ENCODE measurements around the gene CRISPLD2. TPM values are rescaled to one million over a fixed set of nuclear protein-coding genes. Genes with fewer than 3 reads are reported as not detected.

The CRISPLD2 gene
- total RNA-seq, 1 donor: 40.2 TPM

- H3K4me3 ChIP-seq (ENCODE audit: insufficient read depth, low read length): no peak overlapping the region
- peaks cover 40% of the 10 kb centered on the region for H3K4me1 ChIP-seq (ENCODE audit: insufficient read depth, low read length)
- no peak overlapping the region for H3K4me2 ChIP-seq (ENCODE audit: insufficient read depth, low read length)
- no peaks in the 10 kb centered on the region for H3K36me3 ChIP-seq (ENCODE audit: insufficient read depth, low read length)
- no peak overlapping the region for H2AFZ ChIP-seq (ENCODE audit: low read length)
- no peaks in the 10 kb centered on the region for H3K9me3 ChIP-seq (ENCODE audit: low read depth, low read length)
- DNase-seq (ENCODE audit: insufficient read length, low spot score, missing footprints): peak; percentile 38
- H3K27me3 ChIP-seq (ENCODE audit: insufficient read depth, low read length): no peaks in the 10 kb centered on the region
- TF ChIP-seq CTCF (IDR thresholded peaks at IDR 0.05; ENCODE audit: extremely low read depth, low read depth, low read length): no peak
- peak overlapping the region; percentile 69 for H3K27ac ChIP-seq (ENCODE audit: low read depth, low read length)
- H3K79me2 ChIP-seq (ENCODE audit: insufficient read depth, low read length): no peaks in the 10 kb centered on the region
- no peaks in the 10 kb centered on the region for H4K20me1 ChIP-seq (ENCODE audit: insufficient read depth, low read length)
Measured at GRCh38 chr16:84826558-84826941, 6.8 kb downstream of the CRISPLD2 start.

GRCh38 chr16:84827131-84827574 is 7.4 kb downstream of the CRISPLD2 start:
- H3K4me1 ChIP-seq (ENCODE audit: insufficient read depth, low read length): peaks cover 44% of the 10 kb centered on the region
- no peak overlapping the region for H3K4me2 ChIP-seq (ENCODE audit: insufficient read depth, low read length)
- peak; percentile 5 for DNase-seq (ENCODE audit: insufficient read length, low spot score, missing footprints)

DNA sequence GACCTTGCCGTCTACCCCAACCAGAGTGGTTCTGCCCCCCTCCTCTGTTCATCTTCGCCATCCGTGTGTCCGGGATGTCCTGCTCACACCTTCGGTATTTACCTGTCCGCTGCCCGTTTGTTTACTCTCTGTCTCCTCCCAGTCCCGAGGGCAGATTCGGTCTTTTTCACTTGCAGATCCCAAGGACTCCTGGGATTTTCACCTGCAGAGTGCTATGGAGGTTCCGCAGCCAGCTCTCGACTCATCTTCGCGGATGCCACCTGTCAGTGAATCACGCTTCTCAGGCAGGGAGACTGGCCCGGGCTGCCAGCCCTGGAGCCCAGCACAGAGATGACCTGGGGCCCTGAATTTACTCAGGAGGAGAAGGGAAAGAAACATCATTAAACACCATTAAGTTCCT is 8.1 kb downstream of the CRISPLD2 start:
- peak; percentile 48 for DNase-seq (ENCODE audit: insufficient read length, low spot score, missing footprints)
- Histone ChIP-seq H2AFZ (ENCODE audit: low read length) (no peak overlapping the region), H3K4me1 (ENCODE audit: insufficient read depth, low read length) (peaks cover 47% of the 10 kb centered on the region), H3K4me2 (ENCODE audit: insufficient read depth, low read length) (no peak overlapping the region), H3K36me3 (ENCODE audit: insufficient read depth, low read length) (no peaks in the 10 kb centered on the region), H3K9me3 (ENCODE audit: low read depth, low read length) (no peaks in the 10 kb centered on the region), H4K20me1 (ENCODE audit: insufficient read depth, low read length) (no peaks in the 10 kb centered on the region), H3K27ac (ENCODE audit: low read depth, low read length) (peak overlapping the region; percentile 40), H3K4me3 (ENCODE audit: insufficient read depth, low read length) (no peak overlapping the region), H3K27me3 (ENCODE audit: insufficient read depth, low read length) (no peaks in the 10 kb centered on the region), H3K79me2 (ENCODE audit: insufficient read depth, low read length) (no peaks in the 10 kb centered on the region)
- TF ChIP-seq CTCF (IDR thresholded peaks at IDR 0.05; ENCODE audit: extremely low read depth, low read depth, low read length): no peak

More at GRCh38 chr16:84827131-84827574, 7.4 kb downstream of the CRISPLD2 start:
- no peaks in the 10 kb centered on the region for H3K36me3 ChIP-seq (ENCODE audit: insufficient read depth, low read length)
- no peaks in the 10 kb centered on the region for H3K27me3 ChIP-seq (ENCODE audit: insufficient read depth, low read length)
- no peaks in the 10 kb centered on the region for H3K9me3 ChIP-seq (ENCODE audit: low read depth, low read length)
- peak overlapping the region; percentile 28 for H3K27ac ChIP-seq (ENCODE audit: low read depth, low read length)
- H3K4me3 ChIP-seq (ENCODE audit: insufficient read depth, low read length): no peak overlapping the region
- H2AFZ ChIP-seq (ENCODE audit: low read length): no peak overlapping the region
- no peaks in the 10 kb centered on the region for H4K20me1 ChIP-seq (ENCODE audit: insufficient read depth, low read length)
- no peaks in the 10 kb centered on the region for H3K79me2 ChIP-seq (ENCODE audit: insufficient read depth, low read length)
- no peak for TF ChIP-seq CTCF (IDR thresholded peaks at IDR 0.05; ENCODE audit: extremely low read depth, low read depth, low read length)

- no peak overlapping the region for H3K4me2 ChIP-seq (ENCODE audit: insufficient read depth, low read length)
Measured at GRCh38 chr16:84828322-84828721, 8.5 kb downstream of the CRISPLD2 start.

More at GRCh38 chr16:84828322-84828721, 8.5 kb downstream of the CRISPLD2 start:
- H3K79me2 ChIP-seq (ENCODE audit: insufficient read depth, low read length): no peaks in the 10 kb centered on the region
- H3K36me3 ChIP-seq (ENCODE audit: insufficient read depth, low read length): no peaks in the 10 kb centered on the region
- TF ChIP-seq CTCF (IDR thresholded peaks at IDR 0.05; ENCODE audit: extremely low read depth, low read depth, low read length): no peak
- H3K4me3 ChIP-seq (ENCODE audit: insufficient read depth, low read length): no peak overlapping the region
- no peaks in the 10 kb centered on the region for H3K27me3 ChIP-seq (ENCODE audit: insufficient read depth, low read length)
- peak; percentile 30 for DNase-seq (ENCODE audit: insufficient read length, low spot score, missing footprints)
- no peaks in the 10 kb centered on the region for H3K9me3 ChIP-seq (ENCODE audit: low read depth, low read length)
- H2AFZ ChIP-seq (ENCODE audit: low read length): no peak overlapping the region
- peaks cover 48% of the 10 kb centered on the region for H3K4me1 ChIP-seq (ENCODE audit: insufficient read depth, low read length)
- H4K20me1 ChIP-seq (ENCODE audit: insufficient read depth, low read length): no peaks in the 10 kb centered on the region
- peak overlapping the region; percentile 85 for H3K27ac ChIP-seq (ENCODE audit: low read depth, low read length)
